ENCODE data around the gene CSNK1A1L.

Gene CSNK1A1L

DNA sequence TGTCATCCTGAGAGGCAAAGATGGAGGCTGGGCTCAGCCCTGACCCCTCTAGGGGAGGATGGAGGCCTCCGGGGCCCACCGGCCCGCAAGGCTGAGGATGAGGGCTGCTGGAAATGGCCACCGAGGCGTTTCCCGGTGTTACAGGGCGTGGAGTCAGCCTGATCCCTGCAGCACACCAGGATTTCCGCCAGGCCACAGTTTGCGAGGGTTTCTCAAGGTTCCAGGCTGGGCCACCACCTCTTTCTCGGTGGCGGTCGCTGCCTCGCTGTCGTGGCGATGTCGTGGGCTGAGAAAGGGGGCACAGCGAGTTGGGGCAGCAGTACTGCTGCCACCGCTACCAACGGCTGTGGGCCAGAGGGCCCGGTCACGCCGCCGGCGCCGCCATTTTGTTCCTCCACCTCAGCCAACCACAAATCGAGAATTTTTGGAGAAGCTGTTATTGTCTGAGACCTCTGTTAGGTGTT lies at the start of gene CSNK1A1L:
TSS of gene CSNK1A1L (minus strand) at position 414 of the 464 bp plus-strand sequence. CDS start at position 6, 408 bp downstream.
- no peak within 1 kb of the TSS for H3K27ac ChIP-seq
- DNase-seq (ENCODE audit: low read depth, low spot score) = no peak

DNA sequence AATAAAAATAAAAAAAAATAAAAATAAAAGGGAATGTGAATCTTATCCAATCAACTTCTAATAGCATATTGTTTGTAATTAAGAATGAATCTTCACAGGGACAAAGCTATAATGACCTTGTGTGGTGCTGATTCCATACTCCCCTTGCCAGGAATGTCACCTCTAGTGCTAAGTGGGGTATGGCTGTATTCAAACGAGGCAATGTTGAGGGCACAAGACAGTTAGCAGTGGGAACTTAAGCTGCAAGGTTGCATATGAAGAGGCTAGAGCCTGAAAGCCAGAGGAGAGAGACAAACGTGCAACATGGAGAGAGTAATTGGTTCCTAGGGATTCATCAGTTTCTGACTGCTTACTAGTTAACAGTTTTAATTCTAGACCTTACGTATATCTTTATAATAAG lies 43.9 kb upstream of the CSNK1A1L start:
- DNase-seq (ENCODE audit: low read depth, low spot score) = no peak
- no peak overlapping the region for H3K27ac ChIP-seq

DNA sequence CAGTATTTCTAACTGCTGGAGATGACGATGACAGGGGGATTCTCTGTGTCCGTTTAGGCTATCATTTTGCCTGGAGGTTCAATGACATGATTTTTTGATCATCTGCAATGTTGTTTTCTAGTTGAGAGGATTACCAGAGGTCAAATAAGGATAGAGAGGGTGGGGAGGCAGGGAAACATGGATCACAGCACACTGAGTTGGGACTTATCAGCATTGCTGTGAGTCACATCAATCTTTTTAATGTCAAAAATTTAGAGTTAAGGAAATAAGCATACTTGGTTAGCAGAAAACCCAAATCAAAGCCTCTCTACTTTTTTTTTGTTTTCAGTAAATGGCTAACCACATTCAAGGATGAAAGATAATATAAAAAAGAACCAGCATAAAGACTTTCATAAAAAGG lies 43.0 kb upstream of the CSNK1A1L start:
- DNase-seq (ENCODE audit: low read depth, low spot score) = no peak

DNA sequence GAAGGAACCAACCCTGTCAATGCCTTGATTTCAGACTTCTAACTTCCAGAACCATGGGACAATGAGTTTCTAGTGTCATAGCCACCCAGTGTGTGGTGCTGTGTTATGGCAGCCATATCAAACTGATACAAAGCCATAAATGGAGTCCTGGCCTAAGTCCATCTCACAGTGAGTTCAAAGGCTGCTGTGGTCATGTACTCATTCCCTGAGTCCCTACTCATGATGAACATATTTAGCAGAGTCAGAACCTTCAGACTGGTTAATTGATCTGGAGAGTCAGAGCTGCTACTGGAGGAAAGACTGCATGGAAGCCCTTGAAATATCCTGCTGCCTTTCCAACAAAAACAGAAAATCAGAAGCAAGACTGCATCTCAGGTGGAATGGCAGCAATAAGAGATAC lies 39.2 kb upstream of the CSNK1A1L start:
- DNase-seq (ENCODE audit: low read depth, low spot score) = no peak
- H3K27ac ChIP-seq = no peak overlapping the region

More for the DNA sequence above, 43.0 kb upstream of the CSNK1A1L start:
- no peak overlapping the region for H3K27ac ChIP-seq

DNA sequence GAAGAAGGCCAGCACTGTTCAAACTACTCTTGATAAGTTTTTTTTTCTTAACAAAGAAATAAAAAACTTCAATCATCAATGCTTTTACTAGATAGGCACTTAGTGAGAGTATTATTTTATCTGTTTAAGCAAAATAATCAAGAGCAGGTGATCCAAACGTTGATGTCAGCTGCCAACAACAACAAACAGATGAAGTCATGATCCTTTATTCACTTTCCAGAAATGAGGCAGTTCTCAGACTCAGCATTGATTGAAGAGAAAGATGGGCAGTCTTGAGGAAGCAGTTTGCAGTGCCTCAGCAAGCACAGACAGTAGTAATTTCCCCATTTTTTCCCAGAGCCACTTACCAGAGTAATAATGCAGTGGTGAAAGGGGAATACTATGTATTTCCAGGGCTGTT lies 38.4 kb upstream of the CSNK1A1L start:
- DNase-seq (ENCODE audit: low read depth, low spot score) = no peak
- H3K27ac ChIP-seq = no peak overlapping the region

DNA sequence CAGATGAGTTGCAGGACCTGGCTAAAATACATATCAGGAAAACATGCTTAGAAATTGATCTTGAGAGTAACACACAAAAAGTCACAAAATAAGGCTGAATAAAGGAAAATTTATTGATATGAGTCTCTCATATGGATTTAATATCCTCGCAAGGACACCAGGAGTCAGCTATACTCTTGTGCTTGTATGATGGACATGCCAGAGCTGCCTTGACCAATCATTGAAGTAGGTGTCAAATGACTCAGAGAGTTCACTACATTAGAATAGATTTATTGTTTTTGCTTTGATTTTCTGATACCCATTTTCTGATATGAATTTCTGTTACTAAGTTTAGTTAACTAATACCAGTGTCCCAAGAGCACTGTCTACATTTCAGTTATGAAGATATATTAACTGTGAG lies 37.4 kb upstream of the CSNK1A1L start:
- H3K27ac ChIP-seq = no peak overlapping the region
- no peak for DNase-seq (ENCODE audit: low read depth, low spot score)

DNA sequence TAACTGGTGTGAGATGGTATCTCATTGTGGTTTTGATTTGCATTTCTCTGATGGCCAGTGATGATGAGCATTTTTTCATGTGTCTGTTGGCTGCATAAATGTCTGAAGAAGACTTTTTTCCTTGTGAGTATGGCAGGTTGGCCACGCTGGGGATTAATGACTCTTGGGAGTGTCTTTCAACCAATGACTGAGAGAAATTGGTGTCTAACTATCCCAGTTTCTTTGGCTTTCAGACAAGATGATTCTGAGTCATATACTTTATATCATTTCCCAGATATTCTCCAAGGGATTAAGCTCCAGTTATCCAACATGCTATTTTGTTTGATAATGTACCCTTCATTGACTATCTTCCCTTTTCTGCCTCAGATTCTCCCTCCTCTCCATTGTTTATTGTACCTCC lies 35.5 kb upstream of the CSNK1A1L start:
- no peak overlapping the region for H3K27ac ChIP-seq
- DNase-seq (ENCODE audit: low read depth, low spot score) = no peak

DNA sequence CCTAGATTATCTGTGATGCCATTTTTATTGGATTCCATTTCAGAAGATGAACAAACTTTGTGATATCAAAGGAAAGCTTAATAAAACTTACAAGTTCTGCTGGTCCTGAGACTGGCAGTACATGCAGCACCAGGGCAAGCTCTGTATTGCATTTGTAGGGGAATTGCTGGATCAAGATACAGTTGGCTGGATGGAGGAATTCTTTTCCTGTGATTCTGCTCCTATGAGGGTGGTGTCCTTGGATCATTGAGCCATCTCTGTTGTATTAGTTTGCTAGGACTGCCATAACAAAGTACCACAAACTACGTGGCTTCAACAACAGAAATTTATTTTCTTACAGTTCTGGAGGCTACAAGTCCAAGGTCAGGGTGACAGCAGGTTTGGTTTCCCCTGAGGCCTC lies 33.9 kb upstream of the CSNK1A1L start:
- no peak for DNase-seq (ENCODE audit: low read depth, low spot score)
- H3K27ac ChIP-seq = no peak overlapping the region

DNA sequence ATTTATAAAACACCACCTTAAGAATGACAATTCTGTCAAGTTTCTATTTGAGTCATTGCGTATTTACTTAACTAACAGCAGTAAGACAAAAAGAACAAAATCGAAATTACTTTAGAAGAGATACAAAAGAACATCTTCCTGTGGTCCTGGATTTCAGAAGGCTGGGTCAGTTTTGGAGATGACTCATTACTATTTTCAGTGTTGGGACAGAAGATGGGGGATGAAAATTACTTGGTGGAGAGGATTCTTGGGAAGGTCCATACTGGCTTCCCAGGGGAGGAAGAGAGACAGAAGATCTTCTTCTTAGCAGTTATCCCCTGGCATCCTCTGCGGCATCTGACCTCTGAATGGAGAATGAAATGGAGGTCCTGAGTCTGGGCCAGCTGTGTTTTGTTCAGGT lies 33.5 kb upstream of the CSNK1A1L start:
- DNase-seq (ENCODE audit: low read depth, low spot score) = no peak
- no peak overlapping the region for H3K27ac ChIP-seq

DNA sequence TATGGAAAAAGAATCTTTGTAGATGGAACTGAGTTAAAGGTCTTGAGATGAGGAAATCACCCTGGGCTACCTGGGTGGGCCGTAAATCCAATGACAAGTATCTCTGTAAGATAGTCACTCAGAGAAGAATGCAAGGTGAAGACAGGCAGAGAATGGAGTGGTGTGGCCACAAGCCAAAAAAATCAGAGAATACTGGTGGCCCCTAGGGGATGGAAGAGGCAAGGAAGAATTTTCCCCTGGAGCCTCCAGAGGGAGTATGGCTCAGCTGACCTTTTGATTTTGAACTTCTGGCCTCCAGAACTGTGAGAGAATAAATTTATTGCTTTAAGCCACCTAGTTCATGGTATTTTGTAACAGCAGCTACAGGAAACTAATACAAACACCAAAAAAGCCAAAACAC lies 32.7 kb upstream of the CSNK1A1L start:
- no peak for DNase-seq (ENCODE audit: low read depth, low spot score)
- no peak overlapping the region for H3K27ac ChIP-seq

DNA sequence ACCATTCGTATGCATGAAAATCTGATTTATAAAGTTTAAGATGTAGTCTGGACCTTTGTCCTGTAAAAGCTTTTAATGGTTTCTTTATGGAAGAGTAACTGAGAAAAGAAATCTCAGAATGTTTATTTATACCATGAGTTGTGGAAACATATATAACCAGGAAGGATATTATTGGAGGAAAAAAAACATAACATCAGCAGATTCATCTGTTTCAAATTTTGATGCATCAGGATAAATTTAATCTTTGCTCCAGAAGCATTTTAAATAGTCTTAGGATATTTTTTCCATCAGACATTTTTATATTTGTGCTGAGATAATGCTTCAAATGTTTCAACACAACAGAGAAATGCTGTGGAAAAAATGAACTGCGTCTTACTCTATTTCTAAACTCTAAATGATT lies 31.2 kb upstream of the CSNK1A1L start:
- no peak for DNase-seq (ENCODE audit: low read depth, low spot score)
- no peak overlapping the region for H3K27ac ChIP-seq

DNA sequence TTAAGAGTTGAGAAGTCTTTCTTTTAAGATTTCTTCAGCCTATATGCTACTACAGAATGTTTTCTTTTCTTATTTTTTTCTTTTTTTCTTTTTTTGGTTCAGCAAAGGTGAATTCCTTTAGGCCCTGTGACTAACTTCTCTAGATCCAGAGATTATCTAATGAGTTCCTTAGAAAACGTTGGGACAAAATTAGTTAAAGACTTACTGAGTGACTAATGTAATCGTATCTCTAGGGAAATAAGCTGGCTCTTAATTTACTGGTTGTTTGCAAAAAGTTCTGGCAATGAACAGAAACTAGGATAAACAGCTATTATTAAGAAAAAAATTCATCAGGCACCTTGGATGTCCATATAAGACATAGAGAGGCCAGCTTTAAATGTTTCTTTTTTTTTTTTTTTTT lies 30.7 kb upstream of the CSNK1A1L start:
- DNase-seq (ENCODE audit: low read depth, low spot score) = no peak
- no peak overlapping the region for H3K27ac ChIP-seq

DNA sequence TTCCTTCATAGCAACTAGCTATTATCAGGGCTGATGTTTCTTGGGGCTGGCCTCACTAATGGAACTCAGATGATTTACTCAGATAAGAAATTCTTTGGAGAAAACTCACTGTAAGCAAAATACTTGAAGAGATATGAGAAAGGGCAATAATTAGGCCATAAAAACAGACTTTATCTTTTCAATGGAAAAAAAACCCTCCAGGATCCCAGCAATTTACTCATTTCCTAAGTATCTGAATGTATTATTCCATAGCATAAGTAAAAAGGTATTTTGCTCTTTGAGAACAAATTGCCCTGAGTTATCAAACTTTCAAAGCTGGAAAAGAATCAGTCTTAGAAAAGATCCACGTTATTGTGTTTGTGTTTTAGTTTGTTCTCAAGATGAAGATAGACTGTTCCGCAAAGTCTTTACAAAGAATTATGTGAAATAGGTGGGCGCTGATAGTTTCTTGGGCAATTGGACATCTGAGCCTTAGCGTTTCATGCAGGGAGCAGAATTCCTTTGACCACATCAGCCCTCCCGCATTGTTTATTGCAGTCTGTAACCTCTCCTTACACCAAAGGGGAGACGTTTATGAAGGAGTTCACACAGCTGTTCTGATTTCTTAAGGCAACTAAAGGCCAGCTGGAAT lies 29.1 kb upstream of the CSNK1A1L start:
- DNase-seq (ENCODE audit: low read depth, low spot score) = no peak
- H3K27ac ChIP-seq = no peak overlapping the region

DNA sequence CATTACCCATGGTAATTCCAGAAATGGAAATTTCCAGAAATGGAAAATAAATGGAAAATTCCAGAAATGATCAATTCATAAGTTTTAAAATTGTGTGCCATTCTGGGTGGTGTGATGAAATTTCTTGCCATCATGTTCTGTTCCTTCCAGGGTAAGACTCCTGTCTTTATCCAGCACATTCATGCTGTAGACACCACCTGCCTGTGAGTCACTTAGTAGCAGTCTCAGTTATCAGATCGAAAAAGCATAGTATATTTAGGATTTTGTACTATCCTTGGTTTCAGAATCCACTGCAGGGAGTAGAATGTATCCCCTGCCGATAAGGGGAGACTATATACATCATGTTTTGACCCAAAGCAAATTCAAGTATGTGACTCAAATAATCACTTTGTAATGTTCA lies 26.7 kb upstream of the CSNK1A1L start:
- no peak overlapping the region for H3K27ac ChIP-seq
- DNase-seq (ENCODE audit: low read depth, low spot score) = no peak

DNA sequence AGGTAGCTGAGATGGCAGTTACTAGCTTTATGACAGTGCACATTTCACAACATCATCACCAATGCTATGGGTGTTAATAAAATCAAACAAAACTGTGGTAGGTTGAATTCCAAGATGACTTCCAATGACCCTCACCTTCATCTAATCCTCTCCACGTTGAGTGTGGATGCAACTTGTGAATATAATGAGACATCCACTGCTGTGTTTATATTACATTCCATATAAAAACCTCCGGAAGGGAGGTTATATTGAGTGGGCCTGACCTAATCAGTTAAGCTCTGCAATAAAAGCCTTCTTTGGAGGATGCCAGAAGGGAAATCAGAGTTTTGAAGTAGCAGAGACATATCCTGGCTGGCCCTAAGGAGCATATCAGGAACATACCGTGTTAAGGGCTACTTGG lies 25.6 kb upstream of the CSNK1A1L start:
- no peak for DNase-seq (ENCODE audit: low read depth, low spot score)
- no peak overlapping the region for H3K27ac ChIP-seq

DNA sequence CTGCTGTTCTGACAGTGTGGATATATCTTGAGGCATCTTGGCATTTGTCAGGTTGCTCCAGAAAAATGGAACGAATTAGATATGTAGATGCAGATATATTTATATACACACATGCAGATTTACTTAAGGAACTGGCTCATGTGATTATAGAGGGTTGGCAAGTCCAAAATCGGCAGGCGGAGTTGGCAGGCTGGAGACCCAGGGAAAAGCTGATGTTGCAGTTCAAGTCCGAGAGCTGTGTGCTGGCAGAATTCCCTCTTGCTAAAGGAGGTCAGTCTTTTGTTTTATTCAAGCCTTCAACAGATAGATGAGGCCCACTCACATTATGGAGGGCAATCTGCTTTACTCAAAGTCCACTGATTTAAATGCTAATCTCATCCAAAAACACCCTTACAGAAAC lies 24.4 kb upstream of the CSNK1A1L start:
- no peak overlapping the region for H3K27ac ChIP-seq
- DNase-seq (ENCODE audit: low read depth, low spot score) = no peak

DNA sequence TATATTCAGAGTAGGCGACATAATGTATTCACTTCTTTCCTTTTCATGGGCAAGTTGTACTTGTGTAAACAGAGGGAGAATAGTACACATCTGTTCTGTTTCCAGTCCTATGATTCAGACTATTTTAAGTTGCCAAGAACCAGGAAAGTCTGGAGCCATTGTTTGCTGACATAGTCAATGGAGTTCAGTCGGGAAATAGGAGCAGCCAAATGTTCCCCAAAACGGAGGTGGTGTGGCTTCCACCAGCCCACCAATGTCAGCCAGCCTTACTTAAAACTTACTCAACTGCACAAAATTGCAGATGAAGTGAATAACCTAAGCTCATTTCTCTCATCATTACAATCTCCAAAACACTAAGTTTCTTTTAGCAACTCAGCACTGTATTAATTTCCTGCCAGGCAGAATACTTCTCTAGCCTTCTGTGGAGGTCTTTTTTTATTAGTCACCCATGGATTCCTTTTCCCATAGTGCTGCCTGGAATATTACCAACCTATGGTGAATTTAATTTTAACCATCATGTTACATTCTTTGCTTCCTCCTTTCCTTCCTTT lies 22.3 kb upstream of the CSNK1A1L start:
- DNase-seq (ENCODE audit: low read depth, low spot score) = no peak
- no peak overlapping the region for H3K27ac ChIP-seq

DNA sequence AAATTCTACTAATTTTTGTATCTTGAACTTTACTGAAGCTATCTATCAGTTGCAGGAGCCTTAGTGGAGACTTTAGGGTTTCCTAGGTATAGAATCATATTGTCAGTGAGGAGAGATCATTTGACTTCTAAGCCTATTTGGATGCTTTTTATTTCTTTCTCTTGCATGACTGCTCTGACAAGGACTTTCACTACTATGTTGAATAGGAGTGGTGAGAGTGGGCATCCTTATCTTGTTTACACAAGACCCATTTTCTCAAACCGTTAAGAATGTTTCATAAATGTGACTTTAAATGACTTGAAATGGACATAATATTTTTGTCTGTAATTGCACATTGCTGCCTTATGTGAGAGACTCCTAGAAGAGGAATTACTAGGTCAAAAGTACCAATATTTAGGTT lies 17.9 kb upstream of the CSNK1A1L start:
- DNase-seq (ENCODE audit: low read depth, low spot score) = no peak
- no peak overlapping the region for H3K27ac ChIP-seq

DNA sequence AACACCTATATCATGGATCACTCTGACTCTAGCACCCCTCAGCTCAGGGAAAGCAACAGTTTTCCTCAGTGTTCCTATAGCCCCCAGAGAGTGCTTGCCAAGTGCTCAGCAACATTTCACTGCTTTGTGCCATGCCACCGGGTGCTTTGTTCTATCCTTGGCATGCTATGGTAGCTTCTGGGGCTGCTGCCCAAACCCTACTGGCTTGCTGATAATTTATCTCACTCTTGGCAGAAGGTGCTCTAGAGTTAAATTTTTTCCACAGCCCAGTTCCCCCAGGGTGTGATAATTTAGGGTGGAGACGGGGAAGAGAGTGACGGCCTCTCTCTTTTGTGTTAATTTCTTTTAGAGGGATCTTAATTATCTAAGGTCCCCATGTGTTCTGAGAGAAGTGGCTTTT lies 12.6 kb upstream of the CSNK1A1L start:
- no peak for DNase-seq (ENCODE audit: low read depth, low spot score)
- H3K27ac ChIP-seq = no peak overlapping the region

DNA sequence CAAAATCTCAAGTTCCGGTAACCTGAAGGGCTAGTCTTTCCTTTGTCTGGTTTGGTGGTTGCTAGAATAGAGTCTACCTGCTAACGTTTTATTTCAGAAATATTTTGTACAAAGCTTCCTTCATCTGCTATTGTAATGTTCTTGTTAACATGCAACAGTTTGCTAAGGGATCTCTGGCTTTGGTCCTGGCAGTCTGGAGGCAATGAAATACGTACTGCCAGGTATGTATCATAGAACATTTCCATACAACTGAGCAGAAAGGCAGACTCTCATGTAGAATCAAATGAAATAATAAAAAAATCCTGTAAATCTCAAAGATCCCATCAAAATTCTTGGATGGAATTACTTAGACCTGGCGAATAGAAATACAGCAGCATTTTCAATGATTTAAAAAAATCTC lies 8.8 kb upstream of the CSNK1A1L start:
- DNase-seq (ENCODE audit: low read depth, low spot score) = no peak
- H3K27ac ChIP-seq = no peak overlapping the region

DNA sequence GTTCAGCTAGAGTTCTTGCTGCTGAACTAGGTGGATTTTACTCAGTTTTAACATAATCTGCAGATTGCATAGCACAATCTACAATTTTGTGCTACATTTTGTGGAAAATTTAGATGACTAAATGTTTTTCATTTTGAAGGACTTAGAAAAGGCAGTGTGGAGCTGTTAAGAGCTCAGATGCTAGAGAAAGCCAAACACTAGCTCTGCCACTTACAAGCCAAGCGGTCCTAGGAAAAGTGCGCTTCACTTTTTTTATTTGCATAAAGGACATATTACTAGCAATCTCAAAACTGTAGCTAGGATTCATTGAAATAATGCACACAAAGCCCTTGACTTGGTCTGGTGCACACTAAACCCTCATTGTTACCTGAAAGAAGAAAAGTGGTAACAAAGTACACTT lies 8.1 kb upstream of the CSNK1A1L start:
- no peak overlapping the region for H3K27ac ChIP-seq
- no peak for DNase-seq (ENCODE audit: low read depth, low spot score)

DNA sequence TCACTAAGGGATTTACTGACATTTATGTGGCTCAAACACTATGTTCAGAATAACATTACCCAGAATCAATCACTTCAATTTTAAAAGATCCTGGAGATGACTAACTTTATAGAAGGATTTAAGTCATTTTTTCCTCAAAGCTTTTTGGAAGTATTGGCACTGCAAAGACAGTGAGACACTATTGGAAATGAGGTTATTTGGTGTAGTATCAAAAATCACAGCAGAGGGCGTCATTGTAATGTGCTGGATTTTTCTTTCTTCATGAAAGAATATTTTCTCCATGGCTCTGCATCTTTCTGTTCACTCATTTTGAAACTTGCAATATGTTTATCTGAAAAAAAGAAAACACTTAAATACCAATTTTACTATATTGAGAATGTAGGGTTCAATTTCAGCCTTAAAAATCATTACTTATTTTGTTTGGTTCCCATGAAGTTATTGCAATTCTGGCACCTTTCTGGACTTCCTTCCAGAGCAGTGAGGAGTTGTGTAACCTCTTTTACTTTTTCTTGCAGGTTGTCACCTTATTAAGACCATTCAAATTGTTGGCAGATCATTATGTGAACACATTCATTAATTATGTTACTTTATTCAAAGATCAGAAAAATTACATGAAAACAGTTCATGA lies 3.7 kb upstream of the CSNK1A1L start:
- no peak for DNase-seq (ENCODE audit: low read depth, low spot score)
- H3K27ac ChIP-seq = no peak overlapping the region

Measured in epithelial cell of prostate (primary cell).